Esophagus squamous epithelium (tissue), 4 donors: ENCODE measurements around the gene KRTAP21-3.

Experiments used
- CTCF ChIP-seq, 6 experiments: fragments of 450-650 bp in 4 of 6; fragments of 200-600 bp in 2 of 6; sonication (generic) in 2 of 6; IDR thresholded peaks; one replicate each; pipeline ENCODE4 v1.5.1; 2016 to 2019; ENCODE audit warnings: antibody characterized with exemption in 6 of 6, mild to moderate bottlenecking in 4 of 6, moderate library complexity in 4 of 6
- POLR2A ChIP-seq, 4 donors: fragments of 450-650 bp; IDR thresholded peaks; one replicate each; pipeline ENCODE4 v1.6.1; 2017; ENCODE audit warnings: antibody characterized with exemption in 4 of 4, mild to moderate bottlenecking in 4 of 4, moderate library complexity in 3 of 4

- no peak for TF ChIP-seq CTCF (IDR thresholded peaks at IDR 0.05)
- no peak for TF ChIP-seq POLR2A (IDR thresholded peaks at IDR 0.05)
Observed at GRCh38 chr21:30668776-30669175, 49.8 kb downstream of the KRTAP21-3 start.
